K562 (cell line): Measurements from ENCODE around the gene SHISA7. TPM values are rescaled to one million over a fixed set of nuclear protein-coding genes. Genes with fewer than 3 reads are reported as not detected.

Experiments used
- CC2D1A ChIP-seq: fragments of 450-650 bp; IDR thresholded peaks from 2 replicates; pipeline ENCODE4 v1.6.1; 2017; ENCODE audit warnings: mild to moderate bottlenecking
- CTBP1 ChIP-seq: fragments of 450-650 bp; IDR thresholded peaks from 2 replicates; pipeline ENCODE4 v1.6.1; 2016; ENCODE audit warnings: borderline replicate concordance
- EHMT2 ChIP-seq: fragments of 450-650 bp; IDR thresholded peaks from 2 replicates; pipeline ENCODE4 v1.6.1; 2018; ENCODE audit warnings: antibody characterized with exemption
- GTF2B ChIP-seq: IDR thresholded peaks from 2 replicates; pipeline ENCODE4 v1.6.1; 2011; ENCODE audit not compliant: insufficient read length; ENCODE audit errors: extremely low read depth
- HMGN3 ChIP-seq: IDR thresholded peaks from 2 replicates; pipeline ENCODE4 v1.6.1; 2011; ENCODE audit warnings: borderline replicate concordance, low read depth, mild to moderate bottlenecking, mixed read lengths, low read length; ENCODE audit not compliant: insufficient read length; ENCODE audit errors: extremely low read depth
- LARP7 ChIP-seq: fragments of 450-650 bp; IDR thresholded peaks from 2 replicates; pipeline ENCODE4 v1.6.1; 2016
- MYC ChIP-seq, 2 experiments: fragments of 250-450 bp in 1 of 2; sonication (Bioruptor Pico) in 1 of 2; IDR thresholded peaks; 2 replicates each; pipeline versions ENCODE4 v1.5.1 to v1.6.1; 2012 to 2021; ENCODE audit warnings: low read depth in 2 of 2, borderline replicate concordance in 1 of 2, improper control_type of control experiment in 1 of 2, low read length in 1 of 2, mild to moderate bottlenecking in 1 of 2, moderate library complexity in 1 of 2
- PTRF ChIP-seq: fragments of 450-650 bp; IDR thresholded peaks from 2 replicates; pipeline ENCODE4 v1.6.1; 2016; ENCODE audit warnings: mild to moderate bottlenecking, missing genetic modification characterization, missing compliant biosample characterization
- PTTG1 ChIP-seq: fragments of 450-650 bp; IDR thresholded peaks from 2 replicates; pipeline ENCODE4 v1.6.1; 2016; ENCODE audit warnings: low read depth, mild to moderate bottlenecking, missing genetic modification characterization, missing compliant biosample characterization
- PYGO2 ChIP-seq: fragments of 450-650 bp; IDR thresholded peaks from 2 replicates; pipeline ENCODE4 v1.6.1; 2016; ENCODE audit warnings: mild to moderate bottlenecking, missing genetic modification characterization, moderate library complexity, missing compliant biosample characterization
- SIN3A ChIP-seq, 2 experiments: fragments of 150-350 bp in 1 of 2; IDR thresholded peaks; 2 replicates each; pipeline ENCODE4 v1.6.1; 2011 to 2016; ENCODE audit warnings: borderline replicate concordance in 2 of 2, low read depth in 2 of 2, low read length in 2 of 2, mild to moderate bottlenecking in 2 of 2, moderate library complexity in 2 of 2; ENCODE audit not compliant: control insufficient read depth in 1 of 2
- SMAD4 ChIP-seq: fragments of 250-450 bp; sonication (Bioruptor Pico); conservative IDR thresholded peaks from 2 replicates; pipeline ENCODE4 v1.8.0; 2021; ENCODE audit warnings: inconsistent platforms, mild to moderate bottlenecking, moderate library complexity
- ZNF165 ChIP-seq: fragments of 250-450 bp; sonication (Bioruptor Pico); IDR thresholded peaks from 2 replicates; pipeline ENCODE4 v1.4.0; 2020; ENCODE audit warnings: borderline replicate concordance
- ZNF318 ChIP-seq, 2 experiments: fragments of 450-650 bp; IDR thresholded peaks; 2 replicates each; pipeline ENCODE4 v1.6.1; 2016; ENCODE audit warnings: mild to moderate bottlenecking in 2 of 2, borderline replicate concordance in 1 of 2, low read depth in 1 of 2, moderate library complexity in 1 of 2
- ZNF589 ChIP-seq: fragments of 200-800 bp; sonication (Bioruptor generic); IDR thresholded peaks from 2 replicates; pipeline ENCODE4 v1.6.1; 2016; ENCODE audit warnings: low read depth, missing genetic modification characterization, missing compliant biosample characterization
- ZNF778 ChIP-seq: fragments of 450-650 bp; formaldehyde crosslinking; IDR thresholded peaks from 2 replicates; pipeline ENCODE4 v1.4.0; 2020; ENCODE audit warnings: mild to moderate bottlenecking, moderate library complexity
- polyA plus RNA-seq, 8 experiments: library from polyadenylated mRNA; depleted of rRNA in 4 of 8; stranded (reverse) in 5 of 8; unstranded in 3 of 8; fragments of >200 nt; fragmentation: Nextera tagmentation in 2 of 8; fragmentation: Illumina TruSeq in 1 of 8; extraction: Ambion mirVana in 2 of 8; extraction: Trizol in 1 of 8; gene quantifications; 2 replicates each; pipeline versions ENCODE4 v1.2.1 to v1.2.3, GENCODE V29; 2011 to 2014; ENCODE audit warnings: inconsistent platforms in 1 of 8, missing spikeins in 1 of 8
- total RNA-seq, 7 experiments: library from RNA; depleted of rRNA in 6 of 7; stranded (reverse); fragments of >200 nt in 6 of 7; fragmentation: Illumina TruSeq in 2 of 7; extraction: Trizol in 2 of 7; gene quantifications; 2 replicates each; pipeline versions ENCODE4 v1.2.1 to v1.2.3, GENCODE V29; 2011 to 2021; ENCODE audit warnings: low replicate concordance in 1 of 7

Gene SHISA7
- total and polyA plus RNA-seq, 9 of the 15 experiments (the other 6 are each of a cell fraction or from before 2014, with no cell fraction given): 0.01 to 0.40 (median 0.07) TPM

DNA sequence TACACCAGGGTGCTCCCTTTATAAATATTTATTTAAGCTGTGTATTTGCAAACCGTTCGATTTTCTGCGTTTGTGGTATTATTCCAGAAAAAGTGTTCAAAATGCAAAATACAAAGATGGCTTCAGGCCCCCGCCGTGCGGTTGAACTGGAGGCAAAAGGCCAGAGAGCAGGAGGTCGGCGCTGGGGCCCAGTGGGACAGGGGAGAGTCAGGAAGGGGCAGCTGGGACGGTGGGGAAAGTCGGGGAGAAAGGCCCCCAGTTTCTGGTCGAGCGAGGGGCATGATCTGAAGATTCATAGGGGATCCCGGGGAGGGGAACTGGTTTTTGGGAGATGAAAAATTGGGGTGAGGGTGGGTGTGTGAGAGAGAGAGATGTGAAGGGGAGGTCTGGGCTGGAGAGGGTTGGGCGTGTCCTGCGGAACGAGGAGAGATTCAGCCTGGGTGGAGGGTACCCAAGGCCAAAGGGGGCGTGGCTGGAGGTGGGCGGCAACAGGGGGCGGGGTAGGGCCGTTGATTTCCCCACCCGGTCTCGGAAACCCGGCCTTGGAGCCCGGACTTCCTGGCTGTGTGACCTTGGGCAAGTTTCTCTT, 17.7 kb upstream of the SHISA7 start (continued):
- TF ChIP-seq PYGO2 (tag) (no peak), LARP7 (no peak), CC2D1A (no peak), SMAD4 (CRISPR knock-in tag) (no peak), MYC (IDR thresholded peaks at IDR 0.05; ENCODE audit: low read depth, low read length) (no peak), MYC (CRISPR knock-in tag; IDR thresholded peaks at IDR 0.05; ENCODE audit: borderline replicate concordance, low read depth) (no peak), ZNF778 (no peak), SIN3A (IDR thresholded peaks at IDR 0.05; ENCODE audit: borderline replicate concordance in 2 of 2, control insufficient read depth in 1 of 2, low read depth in 2 of 2, low read length in 2 of 2) (peak in 1 of 2 experiments; percentile 81; a peak in 2 of 4 replicates), GTF2B (no peak), EHMT2 (no peak), CTBP1 (no peak), PTTG1 (tag) (no peak), ZNF589 (CRISPR knock-in tag) (no peak), HMGN3 (peak; percentile 23), PTRF (no peak), ZNF165 (CRISPR knock-in tag) (no peak), ZNF318 (IDR thresholded peaks at IDR 0.05; ENCODE audit: borderline replicate concordance in 1 of 2, low read depth in 1 of 2) (no peak)
